A673 (cell line): ENCODE data around the gene VAMP5. TPM values are rescaled to one million over a fixed set of nuclear protein-coding genes. Genes with fewer than 3 reads are reported as not detected.

Experiments used
- BruUV-seq: library from RNA; stranded (reverse); fragments of 400-500 nt; replicated peaks from 2 replicates; lab custom pipeline; 2021; lab: Mats Ljungman, UMichigan
- CTCF ChIA-PET: fragments of 300-600 bp; sonication (Branson Sonifier 250); formaldehyde crosslinking; loops from one replicate; lab custom pipeline; 2022; ENCODE audit warnings: antibody characterized with exemption; lab: Charles Lee
- POLR2A ChIA-PET: fragments of 300-600 bp; sonication (Branson Sonifier 250); formaldehyde crosslinking; loops from one replicate; lab custom pipeline; 2022; ENCODE audit warnings: antibody characterized with exemption; ENCODE audit not compliant: low non-redundant PET; lab: Charles Lee
- DNase-seq: peaks from one replicate; pipeline ENCODE4 v3.0.0-alpha.2; 2015; ENCODE audit warnings: low spot score
- H3K27ac ChIP-seq: fragments of 200-600 bp; sonication (generic); 2 replicates; pipeline ENCODE4 v1.5.1; 2016; ENCODE audit warnings: mixed run types, low read depth, mild to moderate bottlenecking, mixed read lengths, antibody characterized with exemption, low read length; ENCODE audit not compliant: poor library complexity, severe bottlenecking
- H3K27me3 ChIP-seq: fragments of 200-600 bp; sonication (generic); replicated peaks from 2 replicates; pipeline ENCODE4 v1.6.1; 2017; ENCODE audit warnings: mixed run types, low read depth, mild to moderate bottlenecking, mixed read lengths, antibody characterized with exemption, low read length; ENCODE audit not compliant: insufficient read depth, poor library complexity
- H3K36me3 ChIP-seq: fragments of 200-600 bp; sonication (generic); 2 replicates; pipeline ENCODE4 v1.6.1; 2016; ENCODE audit warnings: mixed run types, mild to moderate bottlenecking, mixed read lengths, antibody characterized with exemption, low read length; ENCODE audit not compliant: insufficient read depth, poor library complexity, severe bottlenecking
- H3K4me1 ChIP-seq: fragments of 200-600 bp; sonication (generic); 2 replicates; pipeline ENCODE4 v1.6.1; 2017; ENCODE audit warnings: mixed run types, mild to moderate bottlenecking, mixed read lengths, antibody characterized with exemption, low read length; ENCODE audit not compliant: insufficient read depth, poor library complexity, severe bottlenecking
- H3K4me3 ChIP-seq: fragments of 200-600 bp; sonication (generic); 2 replicates; pipeline ENCODE4 v1.5.1; 2016; ENCODE audit warnings: low read depth, mixed run types, mild to moderate bottlenecking, mixed read lengths, low read length; ENCODE audit not compliant: poor library complexity, severe bottlenecking
- H3K9me3 ChIP-seq: fragments of 200-600 bp; sonication (generic); 2 replicates; pipeline ENCODE4 v1.6.1; 2016; ENCODE audit warnings: mixed run types, low read depth, mild to moderate bottlenecking, mixed read lengths, antibody characterized with exemption, low read length; ENCODE audit not compliant: poor library complexity, severe bottlenecking
- EZH2 ChIP-seq: fragments of 200-600 bp; sonication (generic); IDR thresholded peaks from 2 replicates; pipeline ENCODE4 v1.6.1; 2017; ENCODE audit warnings: borderline replicate concordance, low read depth, mild to moderate bottlenecking, mixed read lengths, antibody characterized with exemption, low read length; ENCODE audit not compliant: poor library complexity, severe bottlenecking
- intact Hi-C: fragments of 100-400 bp; cut with micrococcal nuclease; formaldehyde crosslinking; loops from one replicate; pipeline ENCODE4 v1.10.0; 2022; ENCODE audit not compliant: unreplicated experiment
- total RNA-seq: library from RNA; stranded (reverse); gene quantifications from 2 replicates; pipeline ENCODE4 v1.2.3, GENCODE V29; 2021
- TF ChIP-seq, protein P1 (sequence below): fragments of 300-800, 200-600 bp; sonication (generic); conservative IDR thresholded peaks from 2 replicates; pipeline ENCODE4 v1.5.1; 2017; ENCODE audit warnings: low read depth, mild to moderate bottlenecking, antibody characterized with exemption, low read length, moderate library complexity, mixed read lengths

The VAMP5 gene
- total RNA-seq, 1 experiment from 2014 or later: 2.1 TPM

GRCh38 chr2:85588645-85589044 lies 4.4 kb downstream of the VAMP5 start:
- no peak for DNase-seq
- H3K27ac ChIP-seq: no peak overlapping the region
- H3K36me3 ChIP-seq: no peaks in the 10 kb centered on the region
- H3K4me3 ChIP-seq: no peak overlapping the region
- ChIA-PET CTCF (no interaction called here), POLR2A (no interaction called here)
- BruUV-seq: no TSS peak
- TF ChIP-seq EZH2: no peak
- TF ChIP-seq, protein P1, sequence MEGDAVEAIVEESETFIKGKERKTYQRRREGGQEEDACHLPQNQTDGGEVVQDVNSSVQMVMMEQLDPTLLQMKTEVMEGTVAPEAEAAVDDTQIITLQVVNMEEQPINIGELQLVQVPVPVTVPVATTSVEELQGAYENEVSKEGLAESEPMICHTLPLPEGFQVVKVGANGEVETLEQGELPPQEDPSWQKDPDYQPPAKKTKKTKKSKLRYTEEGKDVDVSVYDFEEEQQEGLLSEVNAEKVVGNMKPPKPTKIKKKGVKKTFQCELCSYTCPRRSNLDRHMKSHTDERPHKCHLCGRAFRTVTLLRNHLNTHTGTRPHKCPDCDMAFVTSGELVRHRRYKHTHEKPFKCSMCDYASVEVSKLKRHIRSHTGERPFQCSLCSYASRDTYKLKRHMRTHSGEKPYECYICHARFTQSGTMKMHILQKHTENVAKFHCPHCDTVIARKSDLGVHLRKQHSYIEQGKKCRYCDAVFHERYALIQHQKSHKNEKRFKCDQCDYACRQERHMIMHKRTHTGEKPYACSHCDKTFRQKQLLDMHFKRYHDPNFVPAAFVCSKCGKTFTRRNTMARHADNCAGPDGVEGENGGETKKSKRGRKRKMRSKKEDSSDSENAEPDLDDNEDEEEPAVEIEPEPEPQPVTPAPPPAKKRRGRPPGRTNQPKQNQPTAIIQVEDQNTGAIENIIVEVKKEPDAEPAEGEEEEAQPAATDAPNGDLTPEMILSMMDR: no peak
- intact Hi-C loops: no loop called here
- H3K4me1 ChIP-seq: peaks cover 24% of the 10 kb centered on the region
- H3K27me3 ChIP-seq: no peaks in the 10 kb centered on the region
- H3K9me3 ChIP-seq: no peaks in the 10 kb centered on the region

DNA sequence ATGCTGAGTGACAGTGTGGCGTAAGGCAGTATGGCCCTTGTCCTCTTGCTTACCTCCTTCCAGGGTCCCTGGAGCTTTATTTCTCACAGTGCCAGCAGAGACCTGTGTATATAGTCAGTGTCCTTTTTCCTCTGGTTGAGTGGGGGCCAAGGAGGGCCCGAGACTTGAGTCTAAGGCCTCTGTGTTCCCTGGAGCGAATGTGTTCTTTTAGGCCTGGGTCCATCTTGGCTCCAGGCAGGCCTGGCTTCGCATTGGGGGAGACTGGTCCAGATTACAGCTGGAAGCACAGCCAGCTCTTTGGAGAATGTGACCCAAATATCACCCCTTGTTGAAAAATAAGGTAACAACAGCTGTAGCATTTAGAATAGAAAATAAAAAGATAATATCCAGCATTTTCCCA lies 5.0 kb downstream of the VAMP5 start:
- ChIA-PET CTCF (no interaction called here), POLR2A (no interaction called here)
- Histone ChIP-seq H3K27me3 (no peaks in the 10 kb centered on the region), H3K4me3 (no peak overlapping the region), H3K27ac (no peak overlapping the region), H3K36me3 (no peaks in the 10 kb centered on the region), H3K4me1 (peaks cover 24% of the 10 kb centered on the region), H3K9me3 (no peaks in the 10 kb centered on the region)
- no TSS peak for BruUV-seq
- DNase-seq: no peak
- intact Hi-C loops: no loop called here
- TF ChIP-seq, protein P1: no peak
- TF ChIP-seq EZH2: no peak

GRCh38 chr2:85589982-85590791 lies 6.0 kb downstream of the VAMP5 start:
- TF ChIP-seq, protein P1: no peak
- TF ChIP-seq EZH2: no peak
- H3K4me3 ChIP-seq: no peak overlapping the region
- POLR2A ChIA-PET: no interaction called here
- no peaks in the 10 kb centered on the region for H3K27me3 ChIP-seq
- BruUV-seq: no TSS peak
- H3K9me3 ChIP-seq: no peaks in the 10 kb centered on the region
- peaks cover 17% of the 10 kb centered on the region for H3K4me1 ChIP-seq
- intact Hi-C loops: no loop called here
- peak overlapping the region; percentile 56 for H3K27ac ChIP-seq
- no peaks in the 10 kb centered on the region for H3K36me3 ChIP-seq
- CTCF ChIA-PET: no interaction called here
- peak; percentile 58 for DNase-seq
